ENCODE data around the gene MYBPC1. TPM values are rescaled to one million over a fixed set of nuclear protein-coding genes. Genes with fewer than 3 reads are reported as not detected.

Gene MYBPC1
- total and polyA plus RNA-seq, 9 of the 15 experiments (the other 6 are each of a cell fraction or from before 2014, with no cell fraction given): not detected

DNA sequence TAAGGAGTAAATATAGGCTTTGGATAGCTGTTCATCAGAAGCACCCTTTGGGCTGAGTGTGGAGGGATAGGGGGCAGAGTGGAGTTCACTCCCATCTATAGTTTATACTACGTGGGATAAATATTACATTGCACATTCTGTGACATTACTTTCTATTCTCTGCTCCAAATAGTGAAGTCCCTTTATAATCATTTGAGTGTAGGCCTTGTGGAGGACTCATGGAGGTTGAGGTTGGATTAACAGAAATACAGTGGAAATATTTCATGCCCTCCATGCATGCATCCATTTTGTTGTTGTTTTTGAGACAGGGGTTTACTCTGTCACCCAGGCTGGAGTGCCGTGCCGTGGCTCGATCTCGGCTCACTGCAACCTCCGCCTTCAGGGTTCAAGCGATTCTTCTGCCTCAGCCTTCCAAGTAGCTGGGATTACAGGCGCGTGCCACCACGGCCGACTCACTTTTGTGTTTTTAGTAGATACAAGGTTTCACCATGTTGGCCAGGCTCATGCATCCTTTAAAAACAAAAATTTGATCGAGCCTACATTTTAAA is 104.1 kb downstream of the MYBPC1 start:
- Histone ChIP-seq H4K20me1 (replicated peaks; ENCODE audit: control insufficient read depth, insufficient read depth, low read length) (no peaks in the 10 kb centered on the region; the same call in 1 of the 2 replicates), H3K4me2 (ENCODE audit: insufficient read depth, low read length) (peak overlapping the region; percentile 93), H3K79me2 (ENCODE audit: control insufficient read depth, insufficient read depth, low read length) (peaks cover 67% of the 10 kb centered on the region), H3K9me3 (replicated peaks; ENCODE audit: control insufficient read depth, insufficient read depth, low read depth, low read length) (peaks cover 5% of the 10 kb centered on the region), H3K9me1 (ENCODE audit: control insufficient read depth, insufficient read depth, low read length) (no peaks in the 10 kb centered on the region), H3K36me3 (ENCODE audit: control insufficient read depth, insufficient read depth, low read length) (peaks cover 21% of the 10 kb centered on the region; the same call in 2 of the 3 replicates), H3K9ac (ENCODE audit: insufficient read depth in 1 of 2, low read depth in 2 of 2, low read length in 2 of 2) (peak overlapping the region; percentile 90 to 93), H3K27me3 (ENCODE audit: control insufficient read depth in 2 of 2, insufficient read depth in 2 of 2, low read length in 2 of 2) (no peaks in the 10 kb centered on the region), H3K27ac (ENCODE audit: extremely low read depth, low read depth, low read length) (peak overlapping the region; percentile 96), H3K4me3 (peak overlapping the region; percentile 87), H3K4me1 (replicated peaks in 1 of 2; ENCODE audit: control insufficient read depth in 2 of 2, insufficient read depth in 2 of 2, low read length in 2 of 2) (peaks cover 11 to 40% of the 10 kb centered on the region in 2 experiments), H2AFZ (ENCODE audit: low read depth, low read length) (peak overlapping the region; percentile 77)
- 1% methylated on average over 9 of the region's 12 CpGs for WGBS (ENCODE audit: insufficient coverage, low coverage, missing lambda C conversion rate)
- FAIRE-seq: peak; percentile 59
- intact Hi-C loops (cut with micrococcal nuclease): loop anchor here (5.0 kb wide), 1 partner anchor 1427 kb away; no protein-coding TSS in a partner anchor
- peak; percentile 41 for ATAC-seq
- peak in 3 of 4 experiments; percentile 18 to 47 (median 35) for DNase-seq (ENCODE audit: extremely low read depth in 1 of 4, low spot score in 3 of 4)
- in situ Hi-C loops (cut with MboI): no loop called here
- TSS peak; percentile 33 for BruUV-seq (replicated peaks)
- ChIA-PET CTCF (ENCODE audit: low intra/inter-chr PET ratio) (no interaction called here), POLR2A (interaction anchor here (0.6 to 2.1 kb wide), 5 partner anchors 8 to 17 kb away, joined by 3 to 6 read pairs (median 4); no protein-coding TSS in a partner anchor)
- TF ChIP-seq, protein P1, sequence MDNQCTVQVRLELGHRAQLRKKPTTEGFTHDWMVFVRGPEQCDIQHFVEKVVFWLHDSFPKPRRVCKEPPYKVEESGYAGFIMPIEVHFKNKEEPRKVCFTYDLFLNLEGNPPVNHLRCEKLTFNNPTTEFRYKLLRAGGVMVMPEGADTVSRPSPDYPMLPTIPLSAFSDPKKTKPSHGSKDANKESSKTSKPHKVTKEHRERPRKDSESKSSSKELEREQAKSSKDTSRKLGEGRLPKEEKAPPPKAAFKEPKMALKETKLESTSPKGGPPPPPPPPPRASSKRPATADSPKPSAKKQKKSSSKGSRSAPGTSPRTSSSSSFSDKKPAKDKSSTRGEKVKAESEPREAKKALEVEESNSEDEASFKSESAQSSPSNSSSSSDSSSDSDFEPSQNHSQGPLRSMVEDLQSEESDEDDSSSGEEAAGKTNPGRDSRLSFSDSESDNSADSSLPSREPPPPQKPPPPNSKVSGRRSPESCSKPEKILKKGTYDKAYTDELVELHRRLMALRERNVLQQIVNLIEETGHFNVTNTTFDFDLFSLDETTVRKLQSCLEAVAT (IDR thresholded peaks at IDR 0.05): no peak
- no peak for TF ChIP-seq PRMT5 (CRISPR knock-in tag; IDR thresholded peaks at IDR 0.05)
- TF ChIP-seq ZC3H4 (CRISPR knock-in tag; IDR thresholded peaks at IDR 0.05; ENCODE audit: borderline replicate concordance): no peak
- TF ChIP-seq NFIX (CRISPR knock-in tag; IDR thresholded peaks at IDR 0.05; ENCODE audit: low read depth): no peak
- no peak for TF ChIP-seq TCF7L2 (IDR thresholded peaks at IDR 0.05; ENCODE audit: low read depth, low read length)
- TF ChIP-seq ZNF444 (CRISPR knock-in tag; IDR thresholded peaks at IDR 0.05): no peak
- TF ChIP-seq BACH1 (tag; IDR thresholded peaks at IDR 0.05): peak; percentile 39; the same call in 1 of the 2 replicates
- no peak for TF ChIP-seq MYC (IDR thresholded peaks at IDR 0.05; ENCODE audit: low read depth, low read length)
- TF ChIP-seq MYC (CRISPR knock-in tag; IDR thresholded peaks at IDR 0.05; ENCODE audit: borderline replicate concordance, low read depth): no peak
- no peak for TF ChIP-seq KLF1 (tag; IDR thresholded peaks at IDR 0.05)
- no peak for TF ChIP-seq ILK (tag; IDR thresholded peaks at IDR 0.05; ENCODE audit: borderline replicate concordance, low read depth)
- no peak for TF ChIP-seq SIRT6 (IDR thresholded peaks at IDR 0.05; ENCODE audit: low read depth, low read length)
- TF ChIP-seq CREB1 (IDR thresholded peaks at IDR 0.05): no peak
- no peak for TF ChIP-seq CREB1 (CRISPR knock-in tag; IDR thresholded peaks at IDR 0.05)
- TF ChIP-seq XRCC3 (IDR thresholded peaks at IDR 0.05): no peak
- peak in 1 of 3 experiments; percentile 65 for TF ChIP-seq YY1 (IDR thresholded peaks at IDR 0.05; ENCODE audit: borderline replicate concordance in 1 of 3, control insufficient read depth in 1 of 3, extremely low read depth in 1 of 3, insufficient read depth in 3 of 3, insufficient read length in 1 of 3, insufficient replicate concordance in 2 of 3, low read depth in 1 of 3, low read length in 2 of 3)
- no peak for TF ChIP-seq KDM2B (CRISPR knock-in tag; IDR thresholded peaks at IDR 0.05)
- TF ChIP-seq ASH1L (IDR thresholded peaks at IDR 0.05; ENCODE audit: borderline replicate concordance, low read depth, partially characterized antibody): no peak
- TF ChIP-seq PHF21A (IDR thresholded peaks at IDR 0.05; ENCODE audit: borderline replicate concordance, low read depth): peak; percentile 18; the same call in 1 of the 2 replicates
- TF ChIP-seq SLC30A9 (CRISPR knock-in tag; IDR thresholded peaks at IDR 0.05): no peak
- TF ChIP-seq CEBPG (CRISPR knock-in tag; IDR thresholded peaks at IDR 0.05): no peak
- TF ChIP-seq CEBPG (tag; conservative IDR thresholded peaks at IDR 0.05 in 1 of 2, IDR thresholded peaks at IDR 0.05 in 1 of 2): no peak
- TF ChIP-seq BRD9 (IDR thresholded peaks at IDR 0.05; ENCODE audit: low read depth, partially characterized antibody): no peak

All from K562 (cell line).